ENCODE measurements around the gene PCSK4.

Gene PCSK4

DNA sequence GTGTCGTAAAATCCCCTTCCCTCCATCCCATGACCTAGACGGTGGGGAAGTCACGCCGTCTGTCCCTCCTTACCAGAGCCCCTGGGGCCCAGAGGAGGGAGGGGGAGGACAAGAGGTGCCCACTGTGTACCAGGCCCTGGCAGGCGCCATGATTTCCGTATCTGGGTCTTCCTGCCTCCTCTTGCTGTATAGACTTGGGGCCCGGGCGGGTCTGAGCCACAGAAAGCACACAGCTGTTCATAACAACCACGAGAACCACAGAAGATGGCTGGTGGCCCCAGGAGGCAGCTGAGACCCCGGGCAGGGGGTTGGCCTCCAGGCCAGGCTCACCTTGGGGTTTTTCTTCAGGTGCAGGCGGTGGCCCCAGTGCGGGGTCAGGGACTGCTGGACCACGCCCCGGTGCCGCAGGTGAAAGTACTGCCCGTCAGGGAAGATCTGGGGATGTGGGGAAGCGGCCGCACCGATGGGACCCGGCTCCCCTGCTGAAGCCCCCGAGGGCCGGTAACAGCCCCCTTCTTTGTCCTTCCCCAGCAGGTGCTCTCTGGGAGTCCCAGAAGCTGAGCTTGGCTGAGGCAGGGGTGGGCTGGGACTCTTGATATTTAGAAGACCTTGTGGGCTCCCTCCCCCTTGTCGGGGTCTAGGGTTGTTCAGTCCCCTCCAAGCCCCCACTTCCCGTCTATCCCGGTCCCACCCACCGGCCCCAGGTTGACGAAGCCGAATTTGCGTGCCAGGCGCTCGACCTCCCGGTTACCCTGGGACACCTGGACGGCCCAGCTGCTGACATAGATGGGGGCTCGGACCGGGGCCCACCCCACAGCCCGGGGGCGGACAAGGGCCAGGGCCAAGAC, 463 bp downstream of the PCSK4 start:
- Histone ChIP-seq H3K9me3 (ENCODE audit: insufficient read depth, low read depth, low read length) (no peaks in the 10 kb centered on the region), H3K4me1 (ENCODE audit: insufficient read depth, low read length) (no peaks in the 10 kb centered on the region; the same call in 1 of the 2 replicates), H3K36me3 (ENCODE audit: insufficient read depth, low read depth, low read length) (no peaks in the 10 kb centered on the region), H3K27me3 (ENCODE audit: insufficient read depth, low read length) (peaks cover 25% of the 10 kb centered on the region), H3K9ac (ENCODE audit: low read depth, low read length) (peak overlapping the region; percentile 75; the same call in 1 of the 2 replicates), H3K27ac (ENCODE audit: low read length) (no peak overlapping the region), H3K4me3 (ENCODE audit: low read length) (peak overlapping the region; percentile 89)

DNA sequence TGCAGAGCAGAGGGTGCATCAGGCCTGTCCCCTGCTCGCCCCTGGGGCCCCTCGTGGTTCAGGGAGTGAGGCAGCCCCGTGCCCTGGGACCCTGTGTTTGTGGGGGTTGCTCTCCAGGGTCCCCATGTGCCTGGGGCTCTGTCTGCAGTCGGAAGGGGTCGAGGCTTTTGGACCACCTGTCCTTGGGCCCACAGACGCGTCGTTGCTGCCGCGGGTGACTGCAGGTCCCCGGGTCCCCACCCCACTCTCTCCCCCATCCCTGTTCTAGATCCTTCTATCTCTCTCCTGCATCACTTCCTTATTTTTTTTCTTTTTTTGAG, 1.9 kb downstream of the PCSK4 start:
- no peaks in the 10 kb centered on the region for H3K36me3 ChIP-seq (ENCODE audit: insufficient read depth, low read depth, low read length)
- no peak overlapping the region for H3K4me3 ChIP-seq (ENCODE audit: low read length)
- no peak overlapping the region for H3K9ac ChIP-seq (ENCODE audit: low read depth, low read length)
- H3K4me1 ChIP-seq (ENCODE audit: insufficient read depth, low read length) = no peaks in the 10 kb centered on the region; the same call in 1 of the 2 replicates
- H3K9me3 ChIP-seq (ENCODE audit: insufficient read depth, low read depth, low read length) = no peaks in the 10 kb centered on the region
- H3K27ac ChIP-seq (ENCODE audit: low read length) = no peak overlapping the region
- H3K27me3 ChIP-seq (ENCODE audit: insufficient read depth, low read length) = peaks cover 22% of the 10 kb centered on the region

DNA sequence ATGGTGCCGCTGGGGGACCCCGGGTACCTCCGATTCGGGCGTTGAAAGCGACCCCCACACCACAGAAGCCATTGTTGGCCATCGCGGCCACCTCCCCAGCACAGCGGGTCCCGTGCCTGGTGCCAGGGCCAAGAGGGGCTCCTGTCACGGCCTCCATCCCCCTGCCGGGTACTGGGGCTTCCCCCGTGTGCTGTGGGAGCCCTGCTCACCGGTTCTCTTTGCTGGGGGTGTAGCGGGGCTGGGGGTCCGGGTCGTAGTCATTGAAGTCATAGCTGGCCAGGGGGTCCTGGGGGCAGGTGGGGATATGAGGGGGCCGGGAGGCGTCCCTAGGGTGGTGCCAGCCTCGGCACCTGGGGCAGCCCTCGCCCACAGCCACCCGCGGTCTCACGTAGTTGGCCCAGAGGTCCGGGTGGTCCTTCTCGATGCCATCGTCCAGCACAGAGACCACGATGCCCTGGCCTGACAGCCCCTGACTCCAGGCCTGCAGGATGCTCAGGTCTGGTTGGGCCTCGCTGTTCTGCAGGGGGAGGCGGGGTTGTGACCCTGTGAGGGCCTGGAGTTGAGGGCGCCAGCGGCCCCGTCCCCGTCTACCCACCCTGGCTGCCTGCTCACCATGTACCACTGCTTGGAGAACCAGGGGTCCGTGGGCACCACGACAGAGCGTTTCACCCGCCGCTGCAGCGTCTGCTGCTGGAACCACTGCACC, 2.4 kb downstream of the PCSK4 start:
- H3K27ac ChIP-seq (ENCODE audit: low read length) = no peak overlapping the region
- no peaks in the 10 kb centered on the region; the same call in 1 of the 2 replicates for H3K4me1 ChIP-seq (ENCODE audit: insufficient read depth, low read length)
- H3K36me3 ChIP-seq (ENCODE audit: insufficient read depth, low read depth, low read length) = no peaks in the 10 kb centered on the region
- no peak overlapping the region for H3K9ac ChIP-seq (ENCODE audit: low read depth, low read length)
- peaks cover 17% of the 10 kb centered on the region for H3K27me3 ChIP-seq (ENCODE audit: insufficient read depth, low read length)
- H3K4me3 ChIP-seq (ENCODE audit: low read length) = no peak overlapping the region
- no peaks in the 10 kb centered on the region for H3K9me3 ChIP-seq (ENCODE audit: insufficient read depth, low read depth, low read length)

DNA sequence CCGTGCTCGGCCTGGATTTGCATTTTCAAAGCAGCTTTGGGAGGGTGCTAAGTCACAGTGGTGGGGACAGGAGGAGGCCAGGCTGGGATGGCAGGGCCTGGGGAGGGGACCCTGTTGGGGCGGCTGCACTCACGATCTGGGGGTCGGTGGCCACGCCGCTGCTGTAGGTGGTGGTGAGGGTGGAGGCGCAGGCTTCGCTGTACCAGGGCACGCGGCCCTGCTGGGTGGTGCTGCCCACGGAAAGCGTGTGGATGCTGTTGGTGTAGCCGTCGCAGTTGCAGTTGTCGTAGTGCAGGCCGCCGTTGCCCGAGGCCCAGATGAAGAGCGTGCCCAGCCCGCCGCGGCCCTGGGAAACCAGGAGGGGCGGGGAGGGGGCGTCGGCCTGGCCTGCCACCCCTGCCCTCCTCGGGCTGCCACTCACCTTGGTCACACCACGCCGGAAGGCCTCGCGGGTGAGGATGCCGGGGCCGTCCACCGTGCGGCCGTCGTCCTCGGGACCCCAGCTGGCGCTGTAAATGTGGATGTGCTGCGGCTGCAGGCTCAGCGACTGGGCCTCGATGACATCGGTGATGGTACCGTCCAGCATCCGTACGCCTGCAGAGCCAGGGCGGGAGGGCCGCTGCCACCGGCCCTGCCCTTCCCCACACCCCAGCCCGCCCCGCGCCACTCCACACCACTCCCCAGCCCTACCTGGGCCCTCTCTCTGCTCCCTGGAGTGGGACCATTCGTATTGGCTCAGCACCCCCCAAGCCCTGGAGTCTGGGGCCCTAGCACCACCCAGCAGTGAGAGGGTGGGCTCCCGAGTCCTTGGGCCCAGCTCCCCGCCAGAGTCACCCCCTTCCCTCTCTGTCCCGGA, 3.2 kb downstream of the PCSK4 start:
- H3K27ac ChIP-seq (ENCODE audit: low read length) = no peak overlapping the region
- H3K9ac ChIP-seq (ENCODE audit: low read depth, low read length) = no peak overlapping the region
- no peaks in the 10 kb centered on the region for H3K36me3 ChIP-seq (ENCODE audit: insufficient read depth, low read depth, low read length)
- H3K9me3 ChIP-seq (ENCODE audit: insufficient read depth, low read depth, low read length) = no peaks in the 10 kb centered on the region
- no peaks in the 10 kb centered on the region; the same call in 1 of the 2 replicates for H3K4me1 ChIP-seq (ENCODE audit: insufficient read depth, low read length)
- H3K27me3 ChIP-seq (ENCODE audit: insufficient read depth, low read length) = peaks cover 9% of the 10 kb centered on the region
- H3K4me3 ChIP-seq (ENCODE audit: low read length) = no peak overlapping the region

DNA sequence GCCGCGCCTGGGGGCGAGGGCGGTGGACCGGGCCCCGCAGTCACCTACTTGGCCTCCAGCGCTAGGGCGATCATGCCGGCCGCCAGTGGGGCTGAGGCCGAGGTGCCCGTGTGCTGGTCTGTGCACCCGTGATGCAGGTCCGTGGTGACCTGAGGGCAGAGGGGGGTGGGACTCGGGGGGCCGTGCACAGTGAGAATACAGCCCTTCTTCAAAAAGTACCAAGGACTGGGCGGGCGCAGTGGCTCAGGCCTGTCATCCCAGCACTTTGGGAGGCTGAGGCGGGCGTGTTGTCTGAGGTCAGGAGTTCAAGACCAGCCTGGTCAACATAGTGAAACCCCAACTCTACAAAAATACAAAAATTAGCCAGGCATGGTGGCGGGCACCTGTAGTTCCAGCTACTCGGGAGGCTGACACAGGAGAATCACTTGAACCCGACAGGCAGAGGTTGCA, 6.1 kb downstream of the PCSK4 start:
- H3K36me3 ChIP-seq (ENCODE audit: insufficient read depth, low read depth, low read length) = no peaks in the 10 kb centered on the region

DNA sequence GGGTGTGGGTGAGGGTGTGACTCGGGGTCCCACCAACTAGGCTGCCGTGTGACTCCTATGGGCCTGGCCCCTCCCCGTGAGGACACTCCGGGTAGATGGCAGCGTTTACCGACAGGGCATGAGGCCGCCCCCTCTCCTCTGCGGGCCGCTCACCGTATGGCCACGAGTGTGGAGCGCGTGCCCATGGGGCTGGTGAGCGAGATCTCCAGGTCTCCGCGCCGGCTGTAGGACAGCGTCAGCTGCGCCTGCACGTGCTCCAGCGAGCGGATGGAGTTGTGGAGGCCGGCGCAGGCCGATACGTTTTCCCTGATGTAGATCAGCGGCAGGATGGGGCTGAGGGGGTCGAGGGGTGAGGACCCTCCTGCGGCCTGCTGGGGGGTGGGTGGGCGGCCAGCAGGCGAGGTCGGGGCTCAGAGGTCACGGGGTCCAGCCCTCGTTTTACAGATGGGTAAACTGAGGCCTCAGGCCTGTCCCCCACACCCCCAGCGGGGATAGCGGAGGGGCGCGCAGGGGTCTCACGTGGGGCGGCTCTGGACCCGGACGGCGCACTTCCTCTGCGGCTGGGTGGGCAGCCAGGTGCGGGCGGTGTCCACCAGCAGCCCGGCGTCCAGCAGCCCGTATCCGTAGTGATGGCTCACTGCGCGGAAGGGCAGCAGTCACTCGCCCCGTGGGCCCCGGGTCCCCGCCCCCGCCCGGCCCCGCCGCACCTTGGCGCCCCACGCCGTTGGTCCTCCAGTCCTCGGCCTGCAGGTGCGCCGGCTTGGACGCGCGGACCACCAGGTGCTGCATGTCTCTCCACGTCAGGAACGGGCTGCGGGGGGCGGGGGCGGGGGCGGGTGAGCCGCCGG, 6.8 kb downstream of the PCSK4 start:
- Histone ChIP-seq H3K27ac (ENCODE audit: low read length) (no peak overlapping the region), H3K27me3 (ENCODE audit: insufficient read depth, low read length) (no peaks in the 10 kb centered on the region), H3K9me3 (ENCODE audit: insufficient read depth, low read depth, low read length) (no peaks in the 10 kb centered on the region), H3K36me3 (ENCODE audit: insufficient read depth, low read depth, low read length) (no peaks in the 10 kb centered on the region), H3K4me3 (ENCODE audit: low read length) (no peak overlapping the region), H3K4me1 (ENCODE audit: insufficient read depth, low read length) (no peaks in the 10 kb centered on the region), H3K9ac (ENCODE audit: low read depth, low read length) (no peak overlapping the region)

More for the DNA sequence above, 6.1 kb downstream of the PCSK4 start:
- H3K27me3 ChIP-seq (ENCODE audit: insufficient read depth, low read length) = no peaks in the 10 kb centered on the region
- no peak overlapping the region for H3K9ac ChIP-seq (ENCODE audit: low read depth, low read length)
- H3K9me3 ChIP-seq (ENCODE audit: insufficient read depth, low read depth, low read length) = no peaks in the 10 kb centered on the region
- no peaks in the 10 kb centered on the region for H3K4me1 ChIP-seq (ENCODE audit: insufficient read depth, low read length)
- H3K27ac ChIP-seq (ENCODE audit: low read length) = no peak overlapping the region
- H3K4me3 ChIP-seq (ENCODE audit: low read length) = no peak overlapping the region

DNA sequence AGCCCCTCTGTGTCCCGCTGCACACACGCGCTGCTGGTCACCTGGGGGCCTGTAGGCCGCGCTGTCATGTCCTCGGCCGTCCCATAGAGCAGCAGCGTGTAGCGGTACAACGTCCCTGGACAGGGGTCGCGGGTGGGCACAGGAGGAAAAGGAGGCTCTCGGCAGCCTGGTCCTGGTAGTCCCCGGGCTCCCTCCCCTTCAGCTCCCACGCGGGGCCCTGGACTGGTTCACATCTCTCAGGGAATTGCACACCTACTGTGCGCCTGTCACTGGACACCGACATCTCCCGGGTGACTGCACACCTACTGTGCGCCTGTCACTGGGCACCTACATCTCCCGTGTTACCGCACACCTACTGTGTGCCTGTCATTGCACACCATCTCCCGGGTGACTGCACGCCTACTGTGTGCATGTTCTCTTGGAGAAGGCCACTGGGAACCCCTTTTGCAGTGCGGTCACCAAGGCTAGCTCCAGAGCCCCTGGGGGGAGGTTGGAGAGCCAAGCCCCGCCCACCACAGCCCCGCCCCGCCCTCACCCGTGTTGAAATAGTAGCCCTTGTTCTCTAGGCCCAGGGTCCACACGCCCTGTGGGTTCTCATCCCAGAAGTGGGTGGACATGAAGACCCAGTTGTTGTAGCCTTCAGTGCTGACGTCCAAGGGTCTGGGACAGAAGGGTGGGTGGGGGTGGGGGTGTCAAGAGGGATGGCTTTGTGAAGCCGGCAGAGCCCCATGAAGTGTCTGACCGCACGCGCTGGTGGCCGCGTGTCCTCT, 7.6 kb downstream of the PCSK4 start:
- Histone ChIP-seq H3K4me3 (ENCODE audit: low read length) (no peak overlapping the region), H3K9me3 (ENCODE audit: insufficient read depth, low read depth, low read length) (no peaks in the 10 kb centered on the region), H3K27ac (ENCODE audit: low read length) (no peak overlapping the region), H3K36me3 (ENCODE audit: insufficient read depth, low read depth, low read length) (no peaks in the 10 kb centered on the region), H3K4me1 (ENCODE audit: insufficient read depth, low read length) (no peaks in the 10 kb centered on the region), H3K9ac (ENCODE audit: low read depth, low read length) (no peak overlapping the region), H3K27me3 (ENCODE audit: insufficient read depth, low read length) (no peaks in the 10 kb centered on the region)

DNA sequence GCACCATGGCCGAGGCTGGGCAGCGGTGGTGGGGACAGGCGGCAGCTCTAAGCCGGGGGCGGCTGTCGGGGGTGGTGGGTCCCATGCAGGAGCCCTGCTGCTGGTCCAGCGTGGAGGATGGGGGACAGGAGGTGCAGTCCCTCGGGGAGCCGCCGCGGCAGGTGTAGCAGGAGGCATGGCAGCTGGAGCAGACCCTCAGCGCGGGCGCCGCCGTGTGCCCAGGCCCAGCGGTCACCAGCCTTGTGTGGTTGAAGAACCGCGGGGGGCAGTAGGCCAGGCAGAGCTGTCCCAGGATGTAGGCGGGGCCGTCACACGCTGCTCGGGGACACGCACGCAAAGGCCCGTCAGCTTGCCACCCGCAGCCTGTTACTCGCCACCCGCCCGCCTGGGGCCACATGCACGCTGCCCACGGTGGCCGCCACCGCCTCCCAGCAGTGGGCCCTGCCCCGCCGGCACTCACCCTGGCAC, 8.2 kb downstream of the PCSK4 start:
- Histone ChIP-seq H3K36me3 (ENCODE audit: insufficient read depth, low read depth, low read length) (no peaks in the 10 kb centered on the region), H3K4me3 (ENCODE audit: low read length) (no peak overlapping the region), H3K9me3 (ENCODE audit: insufficient read depth, low read depth, low read length) (no peaks in the 10 kb centered on the region), H3K27ac (ENCODE audit: low read length) (no peak overlapping the region), H3K27me3 (ENCODE audit: insufficient read depth, low read length) (no peaks in the 10 kb centered on the region), H3K9ac (ENCODE audit: low read depth, low read length) (no peak overlapping the region), H3K4me1 (ENCODE audit: insufficient read depth, low read length) (no peaks in the 10 kb centered on the region)

DNA sequence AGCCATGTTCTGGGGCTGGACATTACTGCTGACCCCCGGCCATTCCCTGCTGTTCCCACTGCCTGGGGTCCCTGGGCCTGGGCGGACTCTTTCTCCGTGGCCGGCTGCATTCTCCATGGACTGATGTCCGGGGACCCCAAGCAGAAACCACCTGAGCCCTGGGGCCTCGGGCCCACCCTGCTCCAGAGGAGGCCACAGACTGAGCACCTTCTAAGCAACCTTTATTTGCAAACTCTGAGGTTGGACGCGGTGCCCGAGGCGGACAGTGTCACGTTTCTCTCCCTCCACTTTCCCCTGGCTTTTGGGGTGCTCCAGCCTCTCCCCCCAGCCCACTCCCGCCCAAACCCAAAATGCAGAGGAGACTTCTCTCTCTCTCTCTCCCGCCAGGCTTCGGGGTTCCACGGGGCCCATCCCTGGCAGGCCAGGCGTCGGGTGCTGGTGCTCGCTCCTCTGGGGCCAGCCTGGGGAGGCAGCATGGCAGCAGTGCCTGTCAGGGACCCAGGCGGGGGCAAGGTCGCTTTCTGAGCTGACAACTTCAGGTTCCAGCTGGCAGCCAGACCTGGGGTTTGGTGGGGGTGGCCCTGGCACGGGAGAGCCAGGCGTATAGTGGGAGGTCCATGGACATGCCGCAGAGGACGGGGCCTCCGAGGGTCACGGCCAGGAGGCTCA, 8.8 kb downstream of the PCSK4 start:
- no peak overlapping the region for H3K9ac ChIP-seq (ENCODE audit: low read depth, low read length)

More for the DNA sequence above, 8.8 kb downstream of the PCSK4 start:
- H3K9me3 ChIP-seq (ENCODE audit: insufficient read depth, low read depth, low read length) = no peaks in the 10 kb centered on the region
- no peaks in the 10 kb centered on the region for H3K36me3 ChIP-seq (ENCODE audit: insufficient read depth, low read depth, low read length)
- H3K27ac ChIP-seq (ENCODE audit: low read length) = no peak overlapping the region
- H3K4me1 ChIP-seq (ENCODE audit: insufficient read depth, low read length) = no peaks in the 10 kb centered on the region
- H3K4me3 ChIP-seq (ENCODE audit: low read length) = no peak overlapping the region
- H3K27me3 ChIP-seq (ENCODE audit: insufficient read depth, low read length) = no peaks in the 10 kb centered on the region
